IPS-NIHi7 (cell line): ENCODE results near the gene ACSL4.
A peak's percentile ranks its signal among the peaks of the same experiment; 100 is the strongest.
"Not testable (repeated sequence)": the region's sequence is repeated elsewhere in the genome, so short reads cannot be mapped to it uniquely, and the experiment has no call there.

Source experiments
- DNase-seq: peaks from one replicate; pipeline ENCODE4 v3.0.0; 2012; ENCODE audit warnings: mixed read lengths; ENCODE audit errors: extremely low spot score

The ACSL4 gene

DNA sequence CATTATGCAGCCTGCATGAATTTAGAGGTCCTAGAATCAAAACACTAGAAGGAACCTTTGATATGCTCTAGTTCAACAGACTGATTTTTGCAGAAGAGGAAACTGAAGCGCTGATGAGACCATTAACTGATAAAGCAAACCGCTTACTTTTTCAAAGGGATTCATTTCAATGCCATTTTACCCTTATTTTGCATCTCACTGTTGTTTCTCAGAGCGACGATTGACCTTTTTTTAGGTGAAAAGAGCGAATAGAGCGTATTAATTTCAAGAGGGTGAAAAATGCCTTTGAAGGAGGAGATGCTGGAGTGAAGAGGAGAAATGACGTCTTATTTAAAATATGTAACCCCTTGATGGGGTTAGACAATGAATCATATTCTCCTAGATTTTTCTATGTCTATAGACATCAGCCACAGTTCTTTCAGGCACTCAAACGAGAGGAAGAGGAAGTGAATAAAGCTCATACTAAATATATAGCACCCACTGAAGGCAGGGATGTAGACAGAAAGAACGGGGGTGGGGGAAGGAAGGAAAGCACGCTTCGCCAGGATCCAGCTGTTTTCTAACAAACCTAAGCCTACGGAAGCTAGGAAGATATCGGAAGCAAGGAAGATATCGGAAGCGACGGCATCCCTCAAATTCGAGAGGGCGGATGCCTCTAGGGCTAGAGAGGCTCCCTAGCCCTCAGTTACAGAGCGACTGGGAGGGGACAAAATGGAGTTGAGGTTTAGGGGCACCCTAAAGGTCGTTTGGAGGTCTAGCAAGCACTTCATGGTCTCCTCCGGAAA lies 848 bp downstream of the ACSL4 start:
- DNase-seq: peak; percentile 20

- DNase-seq: no peak
Measured at GRCh38 chrX:109728173-109728535, 4.9 kb downstream of the ACSL4 start.

- DNase-seq: not testable (repeated sequence)
Measured at GRCh38 chrX:109724971-109725370, 8.1 kb downstream of the ACSL4 start.

- no peak for DNase-seq
Measured at GRCh38 chrX:109720947-109721346, 12.1 kb downstream of the ACSL4 start.

DNA sequence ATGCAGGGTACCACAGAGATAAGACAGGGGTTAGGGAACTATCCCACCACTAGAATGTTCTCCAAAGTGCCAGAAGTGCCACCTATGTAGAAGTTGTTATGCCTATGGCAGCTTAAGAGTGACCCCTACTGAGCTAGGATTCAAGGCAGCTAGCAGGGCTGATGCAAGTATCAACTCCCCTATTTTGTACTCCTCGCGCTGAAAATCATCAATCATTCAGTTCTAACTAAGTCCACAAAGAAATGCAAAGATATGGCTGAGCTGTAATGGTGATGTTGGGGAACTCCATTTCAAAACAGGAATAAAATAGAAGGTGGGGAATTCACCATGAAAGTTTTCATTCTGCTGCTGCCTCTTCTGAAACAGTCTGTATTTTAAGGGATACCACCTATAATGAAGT lies 13.8 kb downstream of the ACSL4 start:
- peak; percentile 34 for DNase-seq

GRCh38 chrX:109716431-109717028 lies 16.5 kb downstream of the ACSL4 start:
- no peak for DNase-seq

GRCh38 chrX:109714340-109714958 lies 18.6 kb downstream of the ACSL4 start:
- no peak for DNase-seq

- no peak for DNase-seq
Measured at GRCh38 chrX:109710181-109710580, 22.9 kb downstream of the ACSL4 start.

GRCh38 chrX:109709129-109709631 lies 23.9 kb downstream of the ACSL4 start:
- DNase-seq: no peak

GRCh38 chrX:109707720-109708119 lies 25.3 kb downstream of the ACSL4 start:
- no peak for DNase-seq

- DNase-seq: no peak
Measured at GRCh38 chrX:109707319-109707718, 25.7 kb downstream of the ACSL4 start.

DNA sequence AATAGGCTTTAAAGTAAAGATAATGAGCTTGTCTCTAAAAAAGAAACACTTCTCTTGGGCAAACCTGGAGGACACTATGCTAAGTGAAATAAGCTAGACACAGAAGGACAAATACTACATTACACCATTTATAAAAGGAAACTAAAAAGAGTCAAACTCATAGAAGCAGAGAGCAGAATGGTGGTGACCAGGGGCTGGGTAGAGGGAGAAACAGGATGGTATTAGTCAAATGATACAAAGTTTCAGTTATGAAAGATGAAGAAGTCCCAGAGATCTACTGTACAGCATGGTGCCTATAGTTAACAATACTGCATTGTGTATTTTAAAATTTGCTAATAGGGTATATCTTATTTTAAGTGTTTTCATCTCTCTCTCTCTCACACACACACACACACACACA lies 28.5 kb downstream of the ACSL4 start:
- no peak for DNase-seq

- no peak for DNase-seq
Measured at GRCh38 chrX:109697855-109698254, 35.2 kb downstream of the ACSL4 start.

- no peak for DNase-seq
Measured at GRCh38 chrX:109696146-109696740, 36.8 kb downstream of the ACSL4 start.

- DNase-seq: no peak
Measured at GRCh38 chrX:109695637-109696036, 37.4 kb downstream of the ACSL4 start.

GRCh38 chrX:109691752-109692151 lies 41.3 kb downstream of the ACSL4 start:
- no peak for DNase-seq

DNA sequence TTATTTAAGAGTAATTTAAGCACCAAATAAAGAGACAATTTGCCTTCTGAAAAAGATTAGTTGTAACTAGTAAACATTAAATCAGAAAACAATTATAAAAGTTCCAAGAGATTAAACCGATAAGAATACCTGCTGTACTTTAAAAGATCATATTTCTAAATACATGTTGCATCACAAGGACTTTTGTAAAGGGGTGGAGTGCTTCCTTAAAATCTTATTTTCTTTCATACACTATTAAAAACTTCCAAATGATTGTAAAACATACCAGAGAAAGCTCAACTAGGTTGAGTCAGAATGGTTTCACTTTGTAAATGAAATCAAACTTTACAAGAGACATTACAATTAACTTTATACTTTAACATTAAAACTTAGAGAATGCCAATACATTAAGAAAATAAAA lies 41.8 kb downstream of the ACSL4 start:
- no peak for DNase-seq

GRCh38 chrX:109687903-109688302 lies 45.2 kb downstream of the ACSL4 start:
- no peak for DNase-seq

- DNase-seq: no peak
Measured at GRCh38 chrX:109685656-109686078, 47.4 kb downstream of the ACSL4 start.

DNA sequence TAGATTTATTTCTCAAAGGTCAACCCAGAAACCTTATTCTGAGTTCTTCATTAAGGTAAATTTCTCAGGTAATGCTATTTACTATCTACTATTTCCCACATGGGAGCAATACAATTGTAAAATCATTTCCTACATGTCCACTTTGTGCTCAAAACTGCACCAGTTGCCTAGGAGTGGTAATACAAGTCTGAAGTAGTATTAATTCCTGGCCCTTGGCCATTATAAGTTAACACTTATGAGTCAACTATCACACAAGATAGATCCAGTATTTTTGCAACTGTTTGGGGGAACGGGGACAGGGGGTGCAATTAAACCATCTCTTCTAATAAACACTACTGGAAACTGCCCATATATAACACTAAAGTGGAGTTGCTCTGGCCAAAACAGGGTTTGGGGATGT lies 48.9 kb downstream of the ACSL4 start:
- no peak for DNase-seq

- no peak for DNase-seq
Measured at GRCh38 chrX:109681475-109682081, 51.5 kb downstream of the ACSL4 start.

- no peak for DNase-seq
Measured at GRCh38 chrX:109679820-109680219, 53.2 kb downstream of the ACSL4 start.
